Hepatocyte (in vitro differentiated cells): ENCODE measurements around the gene ATP6V0D1.

Experiments used
- CTCF ChIP-seq: fragments of 200-600 bp; sonication (generic); IDR thresholded peaks from 2 replicates; pipeline ENCODE4 v1.5.1; 2016; ENCODE audit warnings: antibody characterized with exemption, mild to moderate bottlenecking; ENCODE audit not compliant: poor library complexity
- EZH2 ChIP-seq: fragments of 200-600 bp; sonication (generic); IDR thresholded peaks from 2 replicates; pipeline ENCODE4 v1.6.1; 2016; ENCODE audit warnings: antibody characterized with exemption, mild to moderate bottlenecking, borderline replicate concordance
- EZH2phosphoT487 ChIP-seq: fragments of 200-600 bp; sonication (generic); IDR thresholded peaks from one replicate; pipeline ENCODE4 v1.6.1; 2018; ENCODE audit warnings: antibody characterized with exemption, mild to moderate bottlenecking, low read depth, moderate library complexity; ENCODE audit not compliant: unreplicated experiment, severe bottlenecking

- TF ChIP-seq CTCF (no peak), EZH2 (no peak), EZH2phosphoT487 (no peak)
Observed at GRCh38 chr16:67448580-67448979, 32.4 kb downstream of the ATP6V0D1 start.
